Measurements from ENCODE around the gene TENM3. TPM values are rescaled to one million over a fixed set of nuclear protein-coding genes. Genes with fewer than 3 reads are reported as not detected.

TENM3 gene
- total RNA-seq, 1 donor, result 14.0 TPM

GRCh38 chr4:182555997-182556418, 312.8 kb downstream of the TENM3 start:
- no peak for TF ChIP-seq CTCF (IDR thresholded peaks at IDR 0.05; ENCODE audit: insufficient read depth, low read length)
- peak; percentile 54 for DNase-seq (ENCODE audit: low read depth)
- H3K4me3 ChIP-seq (ENCODE audit: low read depth, low read length), result no peak overlapping the region

GRCh38 chr4:182556580-182556979, 313.4 kb downstream of the TENM3 start:
- no peak overlapping the region for H3K4me3 ChIP-seq (ENCODE audit: low read depth, low read length)
- TF ChIP-seq CTCF (IDR thresholded peaks at IDR 0.05; ENCODE audit: insufficient read depth, low read length), result no peak
- no peak for DNase-seq (ENCODE audit: low read depth)

- no peak for DNase-seq (ENCODE audit: low read depth)
- no peak overlapping the region for H3K4me3 ChIP-seq (ENCODE audit: low read depth, low read length)
- TF ChIP-seq CTCF (IDR thresholded peaks at IDR 0.05; ENCODE audit: insufficient read depth, low read length), result peak; percentile 5
These were observed 317.2 kb downstream of the TENM3 start for GRCh38 chr4:182560358-182560757.

GRCh38 chr4:182562350-182562749, 319.1 kb downstream of the TENM3 start:
- TF ChIP-seq CTCF (IDR thresholded peaks at IDR 0.05; ENCODE audit: insufficient read depth, low read length), result no peak
- no peak overlapping the region for H3K4me3 ChIP-seq (ENCODE audit: low read depth, low read length)
- DNase-seq (ENCODE audit: low read depth), result no peak

- no peak for TF ChIP-seq CTCF (IDR thresholded peaks at IDR 0.05; ENCODE audit: insufficient read depth, low read length)
- DNase-seq (ENCODE audit: low read depth), result no peak
- H3K4me3 ChIP-seq (ENCODE audit: low read depth, low read length), result no peak overlapping the region
These were observed 321.6 kb downstream of the TENM3 start for GRCh38 chr4:182564724-182565369.

- TF ChIP-seq CTCF (IDR thresholded peaks at IDR 0.05; ENCODE audit: insufficient read depth, low read length), result no peak
- H3K4me3 ChIP-seq (ENCODE audit: low read depth, low read length), result no peak overlapping the region
- DNase-seq (ENCODE audit: low read depth), result no peak
These were observed 323.9 kb downstream of the TENM3 start for GRCh38 chr4:182567119-182567518.

GRCh38 chr4:182569561-182569960, 326.4 kb downstream of the TENM3 start:
- H3K4me3 ChIP-seq (ENCODE audit: low read depth, low read length), result no peak overlapping the region
- no peak for TF ChIP-seq CTCF (IDR thresholded peaks at IDR 0.05; ENCODE audit: insufficient read depth, low read length)
- DNase-seq (ENCODE audit: low read depth), result no peak

Measured in fibroblast of the aortic adventitia (primary cell).